Mesenchymal stem cell (in vitro differentiated cells and primary cell): Measurements from ENCODE around the gene DDX59.

Experiments used
- DNase-seq: peaks from one replicate; pipeline ENCODE4 v3.0.0-alpha.2; 2013
- H2AFZ ChIP-seq: one replicate; pipeline ENCODE4 v1.6.1; 2013; ENCODE audit warnings: low read depth, mild to moderate bottlenecking, control low read depth, inconsistent platforms, low read length, moderate library complexity
- H2AK5ac ChIP-seq: 2 replicates; pipeline ENCODE4 v1.6.1; 2013; ENCODE audit warnings: low read length, moderate library complexity, mild to moderate bottlenecking, inconsistent platforms; ENCODE audit not compliant: severe bottlenecking
- H2BK120ac ChIP-seq: one replicate; pipeline ENCODE4 v1.6.1; 2013; ENCODE audit warnings: low read depth, mild to moderate bottlenecking, inconsistent platforms, low read length, moderate library complexity
- H2BK12ac ChIP-seq, 2 experiments: one replicate each; pipeline ENCODE4 v1.6.1; 2013; ENCODE audit warnings: inconsistent platforms in 2 of 2, low read length in 2 of 2, mild to moderate bottlenecking in 2 of 2, moderate library complexity in 2 of 2, control low read depth in 1 of 2
- H2BK15ac ChIP-seq: one replicate; pipeline ENCODE4 v1.6.1; 2013; ENCODE audit warnings: mild to moderate bottlenecking, low read depth, inconsistent platforms; ENCODE audit not compliant: poor library complexity, severe bottlenecking
- H2BK5ac ChIP-seq: 2 replicates; pipeline ENCODE4 v1.6.1; 2013; ENCODE audit warnings: low read depth, mild to moderate bottlenecking, low read length, control low read depth, inconsistent platforms; ENCODE audit not compliant: poor library complexity, severe bottlenecking
- H3K14ac ChIP-seq, 2 experiments: one replicate each; pipeline ENCODE4 v1.6.1; 2013; ENCODE audit warnings: inconsistent platforms in 2 of 2, low read length in 2 of 2, control low read depth in 1 of 2, mild to moderate bottlenecking in 1 of 2, moderate library complexity in 1 of 2
- H3K18ac ChIP-seq, 2 experiments: one replicate each; pipeline ENCODE4 v1.6.1; 2013; ENCODE audit warnings: inconsistent platforms in 2 of 2, low read length in 2 of 2, control low read depth in 1 of 2, low read depth in 1 of 2, mild to moderate bottlenecking in 1 of 2
- H3K23ac ChIP-seq, 2 experiments: one replicate each; pipeline ENCODE4 v1.6.1; 2013; ENCODE audit warnings: inconsistent platforms in 2 of 2, low read length in 2 of 2, mild to moderate bottlenecking in 2 of 2, moderate library complexity in 2 of 2, control low read depth in 1 of 2
- H3K27ac ChIP-seq: 2 replicates; pipeline ENCODE4 v1.5.1; 2013; ENCODE audit warnings: mild to moderate bottlenecking, moderate library complexity, low read length, control low read depth, inconsistent platforms; ENCODE audit not compliant: poor library complexity, severe bottlenecking
- H3K27me3 ChIP-seq, 2 experiments: 2 replicates each; pipeline versions ENCODE4 v1.6.1 to v1.7.0; 2013; ENCODE audit warnings: low read length in 2 of 2, mild to moderate bottlenecking in 2 of 2, moderate library complexity in 2 of 2, control low read depth in 1 of 2, inconsistent platforms in 1 of 2; ENCODE audit not compliant: control insufficient read depth in 1 of 2, insufficient read depth in 1 of 2
- H3K36me3 ChIP-seq, 2 experiments: 2 replicates each; pipeline versions ENCODE4 v1.6.1 to v1.7.0; 2013; ENCODE audit warnings: low read length in 2 of 2, control low read depth in 1 of 2, inconsistent platforms in 1 of 2, low read depth in 1 of 2, mild to moderate bottlenecking in 1 of 2; ENCODE audit not compliant: insufficient read depth in 2 of 2, control insufficient read depth in 1 of 2
- H3K4ac ChIP-seq, 2 experiments: one replicate each; pipeline ENCODE4 v1.6.1; 2013; ENCODE audit warnings: inconsistent platforms in 2 of 2, low read length in 2 of 2, mild to moderate bottlenecking in 2 of 2, moderate library complexity in 2 of 2, control low read depth in 1 of 2, low read depth in 1 of 2
- H3K4me1 ChIP-seq: 2 replicates; pipeline ENCODE4 v1.6.1; 2013; ENCODE audit warnings: low read depth, low read length, control low read depth; ENCODE audit not compliant: control insufficient read depth, insufficient read depth
- H3K4me2 ChIP-seq: 2 replicates; pipeline ENCODE4 v1.6.1; 2013; ENCODE audit warnings: low read length, mild to moderate bottlenecking, inconsistent platforms; ENCODE audit not compliant: poor library complexity, severe bottlenecking
- H3K4me3 ChIP-seq, 2 experiments: 2 replicates each; pipeline versions ENCODE4 v1.5.1 to v1.7.0; 2013; ENCODE audit warnings: low read length in 2 of 2, mild to moderate bottlenecking in 2 of 2, control low read depth in 1 of 2, low read depth in 1 of 2; ENCODE audit not compliant: insufficient read depth in 1 of 2
- H3K79me1 ChIP-seq: replicated peaks from 2 replicates; pipeline ENCODE4 v1.6.1; 2013; ENCODE audit warnings: mild to moderate bottlenecking, control low read depth, low read length, inconsistent platforms; ENCODE audit not compliant: poor library complexity, severe bottlenecking
- H3K9ac ChIP-seq: 2 replicates; pipeline ENCODE4 v1.7.0; 2013; ENCODE audit warnings: mild to moderate bottlenecking, low read length, moderate library complexity
- H3K9me3 ChIP-seq: 2 replicates; pipeline ENCODE4 v1.7.0; 2013; ENCODE audit warnings: mild to moderate bottlenecking, low read length; ENCODE audit not compliant: control insufficient read depth
- H4K8ac ChIP-seq: one replicate; pipeline ENCODE4 v1.6.1; 2013; ENCODE audit warnings: inconsistent platforms, mild to moderate bottlenecking, low read length, moderate library complexity
- H4K91ac ChIP-seq: one replicate; pipeline ENCODE4 v1.6.1; 2013; ENCODE audit warnings: mild to moderate bottlenecking, low read length, inconsistent platforms
- WGBS: methylation state at CpG from one replicate; pipeline ENCODE4 v1.1.7; 2013; ENCODE audit warnings: mixed read lengths; 5-methylcytosine and 5-hydroxymethylcytosine counted together

DDX59 gene

GRCh38 chr1:200699871-200700270, 30.2 kb upstream of the DDX59 start:
- Histone ChIP-seq H4K8ac (no peak overlapping the region), H2AFZ (no peak overlapping the region), H2BK12ac (no peak overlapping the region), H3K18ac (no peak overlapping the region), H3K4me2 (no peak overlapping the region), H2AK5ac (no peak overlapping the region), H2BK5ac (no peak overlapping the region), H3K27me3 (no peaks in the 10 kb centered on the region), H4K91ac (no peak overlapping the region), H3K79me1 (no peaks in the 10 kb centered on the region), H3K4ac (no peak overlapping the region), H2BK15ac (no peak overlapping the region), H3K9ac (no peak overlapping the region), H3K14ac (no peak overlapping the region), H3K36me3 (no peaks in the 10 kb centered on the region), H2BK120ac (no peak overlapping the region), H3K4me3 (no peak overlapping the region), H3K9me3 (no peaks in the 10 kb centered on the region), H3K4me1 (no peaks in the 10 kb centered on the region), H3K23ac (no peak overlapping the region), H3K27ac (no peak overlapping the region)
- no peak for DNase-seq
- WGBS, result 30% methylated on average over 1 of the region's 1 CpG

- Histone ChIP-seq H3K27me3 (no peaks in the 10 kb centered on the region), H3K23ac (no peak overlapping the region), H2AK5ac (no peak overlapping the region), H3K27ac (no peak overlapping the region), H2BK120ac (no peak overlapping the region), H3K9me3 (no peaks in the 10 kb centered on the region), H3K4ac (no peak overlapping the region), H3K9ac (no peak overlapping the region), H2BK5ac (no peak overlapping the region), H3K36me3 (no peaks in the 10 kb centered on the region), H4K8ac (no peak overlapping the region), H2BK12ac (no peak overlapping the region), H3K4me1 (no peaks in the 10 kb centered on the region), H4K91ac (no peak overlapping the region), H3K79me1 (no peaks in the 10 kb centered on the region), H3K4me2 (no peak overlapping the region), H3K18ac (no peak overlapping the region), H2AFZ (no peak overlapping the region), H3K14ac (no peak overlapping the region), H3K4me3 (no peak overlapping the region), H2BK15ac (no peak overlapping the region)
- no peak for DNase-seq
- 100% methylated on average over 2 of the region's 3 CpGs for WGBS
These were observed 25.0 kb upstream of the DDX59 start for GRCh38 chr1:200694738-200695137.

GRCh38 chr1:200693327-200693726, 23.6 kb upstream of the DDX59 start:
- Histone ChIP-seq H3K79me1 (no peaks in the 10 kb centered on the region), H3K27ac (no peak overlapping the region), H3K4me2 (no peak overlapping the region), H2BK120ac (no peak overlapping the region), H2AFZ (no peak overlapping the region), H4K8ac (no peak overlapping the region), H3K9me3 (no peaks in the 10 kb centered on the region), H2AK5ac (no peak overlapping the region), H3K4ac (no peak overlapping the region), H3K14ac (no peak overlapping the region), H2BK15ac (no peak overlapping the region), H2BK5ac (no peak overlapping the region), H2BK12ac (no peak overlapping the region), H3K23ac (no peak overlapping the region), H3K4me3 (no peak overlapping the region), H3K9ac (no peak overlapping the region), H3K27me3 (no peaks in the 10 kb centered on the region), H3K4me1 (no peaks in the 10 kb centered on the region), H3K36me3 (no peaks in the 10 kb centered on the region), H4K91ac (no peak overlapping the region), H3K18ac (no peak overlapping the region)
- DNase-seq, result no peak

- Histone ChIP-seq H3K4ac (no peak overlapping the region), H2BK120ac (no peak overlapping the region), H3K9ac (no peak overlapping the region), H3K36me3 (no peaks in the 10 kb centered on the region), H4K8ac (no peak overlapping the region), H2AK5ac (no peak overlapping the region), H2BK15ac (no peak overlapping the region), H2AFZ (no peak overlapping the region), H3K27ac (no peak overlapping the region), H3K23ac (no peak overlapping the region), H3K4me3 (no peak overlapping the region), H4K91ac (no peak overlapping the region), H3K4me2 (no peak overlapping the region), H3K27me3 (no peaks in the 10 kb centered on the region), H3K14ac (no peak overlapping the region), H2BK12ac (no peak overlapping the region), H2BK5ac (no peak overlapping the region), H3K9me3 (no peaks in the 10 kb centered on the region), H3K18ac (no peak overlapping the region), H3K79me1 (no peaks in the 10 kb centered on the region), H3K4me1 (no peaks in the 10 kb centered on the region)
- WGBS, result 100% methylated on average over 1 of the region's 1 CpG
- DNase-seq, result no peak
These were observed 22.6 kb upstream of the DDX59 start for GRCh38 chr1:200692316-200692715.
